ENCODE measurements around the gene IGSF6. TPM values are rescaled to one million over a fixed set of nuclear protein-coding genes. Genes with fewer than 3 reads are reported as not detected.

IGSF6 gene
- total RNA-seq, 1 donor from 2014 or later = 0.74 TPM

DNA sequence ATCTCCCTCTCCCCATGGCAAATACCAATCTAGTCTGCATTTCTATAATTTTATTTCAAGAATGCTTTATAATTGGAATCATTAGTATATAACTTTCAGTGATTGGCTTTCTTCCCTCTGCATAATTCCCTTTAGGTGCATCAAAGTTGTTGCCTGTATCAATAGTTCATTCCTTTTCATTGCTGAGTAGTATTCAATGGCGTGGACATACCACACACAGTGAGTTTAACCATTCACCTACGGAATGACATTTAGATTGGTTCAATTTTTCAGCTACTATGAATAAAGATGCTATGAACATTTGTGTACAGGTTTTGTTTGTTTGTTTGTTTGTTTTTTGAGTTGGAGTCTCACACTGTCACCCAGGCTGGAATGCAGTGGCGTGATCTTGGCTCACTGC lies 21.1 kb upstream of the IGSF6 start:
- H3K27ac ChIP-seq = no peak overlapping the region
- TF ChIP-seq POLR2A (IDR thresholded peaks at IDR 0.05) (no peak), POLR2AphosphoS5 (IDR thresholded peaks at IDR 0.05; ENCODE audit: insufficient read depth in 1 of 2, low read depth in 1 of 2) (no peak)
- TF ChIP-seq, protein P1, sequence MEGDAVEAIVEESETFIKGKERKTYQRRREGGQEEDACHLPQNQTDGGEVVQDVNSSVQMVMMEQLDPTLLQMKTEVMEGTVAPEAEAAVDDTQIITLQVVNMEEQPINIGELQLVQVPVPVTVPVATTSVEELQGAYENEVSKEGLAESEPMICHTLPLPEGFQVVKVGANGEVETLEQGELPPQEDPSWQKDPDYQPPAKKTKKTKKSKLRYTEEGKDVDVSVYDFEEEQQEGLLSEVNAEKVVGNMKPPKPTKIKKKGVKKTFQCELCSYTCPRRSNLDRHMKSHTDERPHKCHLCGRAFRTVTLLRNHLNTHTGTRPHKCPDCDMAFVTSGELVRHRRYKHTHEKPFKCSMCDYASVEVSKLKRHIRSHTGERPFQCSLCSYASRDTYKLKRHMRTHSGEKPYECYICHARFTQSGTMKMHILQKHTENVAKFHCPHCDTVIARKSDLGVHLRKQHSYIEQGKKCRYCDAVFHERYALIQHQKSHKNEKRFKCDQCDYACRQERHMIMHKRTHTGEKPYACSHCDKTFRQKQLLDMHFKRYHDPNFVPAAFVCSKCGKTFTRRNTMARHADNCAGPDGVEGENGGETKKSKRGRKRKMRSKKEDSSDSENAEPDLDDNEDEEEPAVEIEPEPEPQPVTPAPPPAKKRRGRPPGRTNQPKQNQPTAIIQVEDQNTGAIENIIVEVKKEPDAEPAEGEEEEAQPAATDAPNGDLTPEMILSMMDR (IDR thresholded peaks at IDR 0.05) = no peak
- H3K27me3 ChIP-seq = no peaks in the 10 kb centered on the region
- H3K36me3 ChIP-seq = no peaks in the 10 kb centered on the region
- H3K4me1 ChIP-seq = no peaks in the 10 kb centered on the region
- no peak for DNase-seq (ENCODE audit: extremely low spot score in 2 of 2)
- no peak overlapping the region for H3K4me3 ChIP-seq
- H3K9me3 ChIP-seq = no peaks in the 10 kb centered on the region
- intact Hi-C loops (cut with DNase I) = no loop called here

DNA sequence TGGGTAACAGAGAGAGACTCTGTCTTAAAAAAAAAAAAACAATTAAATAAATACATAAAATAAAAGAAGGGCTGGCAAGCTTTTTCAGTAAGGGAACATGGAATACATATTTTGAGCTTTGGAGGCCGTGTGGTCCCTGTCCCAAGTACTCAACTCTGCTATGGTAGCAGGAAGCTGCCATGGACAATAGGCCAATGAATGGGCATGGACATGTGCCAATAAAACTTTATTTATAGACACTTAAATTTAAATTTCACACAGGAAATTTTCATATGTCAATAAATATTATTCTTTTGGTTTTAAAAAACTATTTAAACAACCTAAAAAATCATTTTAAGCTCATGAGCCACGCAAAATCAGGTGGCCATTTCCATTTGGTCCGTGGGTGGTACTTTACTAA lies 15.2 kb upstream of the IGSF6 start:
- intact Hi-C loops (cut with DNase I) = no loop called here
- Histone ChIP-seq H3K4me1 (peaks cover 7% of the 10 kb centered on the region), H3K27me3 (no peaks in the 10 kb centered on the region), H3K9me3 (no peaks in the 10 kb centered on the region), H3K36me3 (no peaks in the 10 kb centered on the region), H3K27ac (no peak overlapping the region), H3K4me3 (no peak overlapping the region)
- TF ChIP-seq POLR2AphosphoS5 (IDR thresholded peaks at IDR 0.05; ENCODE audit: insufficient read depth in 1 of 2, low read depth in 1 of 2) = no peak
- no peak for TF ChIP-seq POLR2A (IDR thresholded peaks at IDR 0.05)
- TF ChIP-seq, protein P1 (IDR thresholded peaks at IDR 0.05) = no peak
- DNase-seq (ENCODE audit: extremely low spot score in 2 of 2) = no peak

DNA sequence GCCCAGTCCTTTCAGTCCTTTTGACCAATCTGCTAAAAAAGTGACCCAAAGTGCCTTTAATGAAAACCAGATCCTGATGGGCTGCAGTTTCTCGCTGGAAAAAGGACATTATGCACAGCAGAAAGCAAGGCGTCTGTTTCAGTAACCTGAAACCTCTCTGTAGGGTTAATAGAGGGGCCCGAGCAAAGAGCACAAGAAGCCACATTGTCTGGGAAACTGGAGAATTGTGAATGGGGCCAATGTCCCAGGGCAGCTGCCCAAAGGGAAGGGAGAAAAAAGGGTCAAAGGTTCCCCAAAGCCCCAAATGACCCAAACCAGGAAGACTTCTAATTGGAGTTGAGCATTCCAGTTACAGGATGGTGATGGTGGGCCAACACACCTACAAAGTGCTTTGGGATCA lies 14.4 kb upstream of the IGSF6 start:
- TF ChIP-seq, protein P1 (IDR thresholded peaks at IDR 0.05) = no peak
- TF ChIP-seq POLR2AphosphoS5 (IDR thresholded peaks at IDR 0.05; ENCODE audit: insufficient read depth in 1 of 2, low read depth in 1 of 2) = no peak
- TF ChIP-seq POLR2A (IDR thresholded peaks at IDR 0.05) = no peak
- Histone ChIP-seq H3K4me1 (peaks cover 7% of the 10 kb centered on the region), H3K27ac (no peak overlapping the region), H3K9me3 (no peaks in the 10 kb centered on the region), H3K4me3 (no peak overlapping the region), H3K36me3 (no peaks in the 10 kb centered on the region), H3K27me3 (no peaks in the 10 kb centered on the region)
- intact Hi-C loops (cut with DNase I) = no loop called here
- DNase-seq (ENCODE audit: extremely low spot score in 2 of 2) = no peak

DNA sequence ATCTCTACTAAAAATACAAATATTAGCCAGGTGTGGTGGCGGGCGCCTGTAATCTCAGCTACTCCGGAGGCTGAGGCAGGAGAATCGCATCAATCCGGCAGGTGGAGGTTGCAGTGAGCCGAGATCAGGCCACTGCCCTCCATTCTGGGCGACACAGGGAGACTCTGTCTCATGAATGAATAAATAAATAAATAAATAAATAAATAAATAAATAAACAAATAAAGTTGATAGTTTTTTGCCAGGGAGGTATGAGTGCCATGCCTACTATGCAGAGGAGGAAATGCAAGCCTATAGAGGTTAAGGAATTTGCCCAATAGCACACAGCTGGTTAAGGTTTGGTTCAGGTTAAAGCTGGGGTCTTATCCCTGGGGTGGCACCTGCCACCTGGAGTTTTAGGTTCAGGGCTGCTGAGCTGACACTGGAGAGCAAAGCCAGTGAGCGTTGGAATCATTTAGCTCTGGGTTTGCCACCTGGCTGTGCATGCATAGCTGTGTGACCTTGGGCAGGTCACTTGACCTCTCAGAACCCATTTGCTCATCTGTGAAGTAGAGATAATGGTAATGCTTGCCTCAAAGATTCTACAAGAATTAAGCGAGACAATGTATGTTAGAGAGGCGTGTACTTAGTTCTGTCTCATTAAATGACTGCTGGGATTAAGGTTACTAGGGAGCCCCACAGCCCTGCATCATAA lies 12.5 kb upstream of the IGSF6 start:
- peaks cover 7% of the 10 kb centered on the region for H3K4me1 ChIP-seq
- TF ChIP-seq POLR2AphosphoS5 (IDR thresholded peaks at IDR 0.05; ENCODE audit: insufficient read depth in 1 of 2, low read depth in 1 of 2) = no peak
- no peak for TF ChIP-seq POLR2A (IDR thresholded peaks at IDR 0.05)
- TF ChIP-seq, protein P1 (IDR thresholded peaks at IDR 0.05) = no peak
- no peak for DNase-seq (ENCODE audit: extremely low spot score in 2 of 2)
- intact Hi-C loops (cut with DNase I) = no loop called here
- H3K27ac ChIP-seq = no peak overlapping the region
- H3K36me3 ChIP-seq = no peaks in the 10 kb centered on the region
- H3K9me3 ChIP-seq = no peaks in the 10 kb centered on the region
- H3K27me3 ChIP-seq = no peaks in the 10 kb centered on the region
- H3K4me3 ChIP-seq = no peak overlapping the region

DNA sequence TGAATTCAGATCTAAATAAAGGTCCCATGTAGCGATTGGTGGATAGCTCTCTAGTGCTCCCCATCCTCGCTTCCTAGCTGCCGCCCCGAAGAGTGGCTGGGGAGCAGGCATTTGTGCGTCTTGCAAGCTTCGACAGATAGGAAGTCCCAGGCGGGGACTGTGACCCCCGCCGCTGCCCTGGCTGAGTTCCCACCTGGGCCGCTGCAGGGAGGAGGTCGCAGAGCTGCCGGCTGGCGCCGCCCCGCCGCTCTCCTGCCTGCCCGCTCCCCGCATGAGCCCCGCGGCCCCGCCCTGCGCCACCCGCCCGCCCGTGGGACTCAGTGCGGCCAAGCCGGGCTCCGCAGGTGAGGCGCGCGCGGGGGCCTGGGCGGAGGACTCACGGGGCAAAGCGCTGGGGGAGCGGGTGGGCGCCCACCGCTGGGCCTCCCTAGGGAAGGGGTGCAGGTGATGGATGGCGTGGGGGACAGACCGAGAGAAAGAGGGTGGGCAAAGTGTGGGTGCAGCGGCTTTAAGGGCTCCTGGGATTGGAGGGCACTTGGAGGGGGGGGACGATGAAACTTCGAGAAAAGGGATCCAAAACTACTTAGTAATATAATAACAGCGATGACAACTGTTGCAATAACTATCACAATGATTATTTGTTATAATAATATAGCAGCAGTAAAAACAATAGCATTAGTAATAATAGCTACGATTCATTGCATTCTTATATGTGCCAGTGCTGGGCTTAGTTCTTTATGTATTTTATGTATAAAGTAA lies 11.7 kb upstream of the IGSF6 start, which contains the start of gene OTOA:
Gene OTOA, plus strand, starts transcription at position 80 of the 759 bp plus-strand sequence. CDS start 14,547 bp downstream, outside the sequence.
- intact Hi-C loops (cut with DNase I) = no loop called here

More for the DNA sequence above, 11.7 kb upstream of the IGSF6 start, which contains the start of gene OTOA:
- peaks cover 7% of the 10 kb centered on the region for H3K4me1 ChIP-seq
- H3K36me3 ChIP-seq = no peaks in the 10 kb centered on the region
- no peak within 1 kb of the TSS for H3K27ac ChIP-seq
- no peak for TF ChIP-seq POLR2AphosphoS5 (IDR thresholded peaks at IDR 0.05; ENCODE audit: insufficient read depth in 1 of 2, low read depth in 1 of 2)
- no peaks in the 10 kb centered on the region for H3K9me3 ChIP-seq
- H3K4me3 ChIP-seq = peak within 1 kb of the TSS; percentile 9 to 46
- H3K27me3 ChIP-seq = no peaks in the 10 kb centered on the region
- no peak for DNase-seq (ENCODE audit: extremely low spot score in 2 of 2)

All from vagina (tissue), 2 donors.